ENCODE data around the gene ZG16B. TPM values are rescaled to one million over a fixed set of nuclear protein-coding genes. Genes with fewer than 3 reads are reported as not detected.

ZG16B gene
- total RNA-seq, 1 experiment from 2014 or later: not detected

DNA sequence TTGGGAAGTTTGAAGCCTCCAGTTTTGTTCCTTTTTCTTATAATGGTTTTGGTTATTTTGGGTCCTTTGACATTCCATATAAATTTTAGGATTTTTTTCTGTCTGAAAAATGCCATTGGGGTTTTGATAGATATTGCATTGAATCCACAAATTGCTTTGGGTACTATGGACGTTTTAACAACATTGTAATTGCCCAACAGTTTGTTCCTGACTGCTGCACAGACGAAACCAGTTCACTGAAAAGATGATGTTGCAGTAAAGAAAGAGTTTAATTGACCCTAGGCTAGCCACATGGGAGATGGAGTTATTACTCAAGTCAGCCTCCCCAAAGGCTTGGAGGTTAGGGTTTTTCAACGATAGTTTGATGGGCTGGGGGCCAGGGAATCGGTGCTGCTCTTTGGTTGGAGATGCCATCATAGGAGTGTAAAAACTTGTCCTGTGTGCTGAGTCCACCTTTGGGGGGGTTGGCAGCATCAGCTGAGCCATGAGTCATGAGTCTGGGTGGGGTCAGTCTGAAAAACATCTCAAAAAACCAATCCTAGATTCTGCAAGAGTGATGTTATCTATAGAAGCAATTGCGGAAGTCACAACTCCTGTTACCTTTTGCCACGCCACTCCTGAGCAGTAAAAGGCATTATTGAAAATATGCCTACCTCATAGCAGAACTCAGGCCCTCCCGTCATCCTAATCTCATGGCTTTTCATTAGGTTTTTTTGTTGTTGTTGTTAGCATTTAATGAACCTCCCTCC lies 34.5 kb upstream of the ZG16B start:
- Histone ChIP-seq H3K27me3 (ENCODE audit: control insufficient read depth, insufficient read depth, low read length) (no peaks in the 10 kb centered on the region), H3K36me3 (replicated peaks; ENCODE audit: control insufficient read depth, insufficient read depth, low read length) (no peaks in the 10 kb centered on the region), H3K4me3 (ENCODE audit: insufficient read depth, low read depth, low read length) (no peak overlapping the region)
- DNase-seq: no peak

DNA sequence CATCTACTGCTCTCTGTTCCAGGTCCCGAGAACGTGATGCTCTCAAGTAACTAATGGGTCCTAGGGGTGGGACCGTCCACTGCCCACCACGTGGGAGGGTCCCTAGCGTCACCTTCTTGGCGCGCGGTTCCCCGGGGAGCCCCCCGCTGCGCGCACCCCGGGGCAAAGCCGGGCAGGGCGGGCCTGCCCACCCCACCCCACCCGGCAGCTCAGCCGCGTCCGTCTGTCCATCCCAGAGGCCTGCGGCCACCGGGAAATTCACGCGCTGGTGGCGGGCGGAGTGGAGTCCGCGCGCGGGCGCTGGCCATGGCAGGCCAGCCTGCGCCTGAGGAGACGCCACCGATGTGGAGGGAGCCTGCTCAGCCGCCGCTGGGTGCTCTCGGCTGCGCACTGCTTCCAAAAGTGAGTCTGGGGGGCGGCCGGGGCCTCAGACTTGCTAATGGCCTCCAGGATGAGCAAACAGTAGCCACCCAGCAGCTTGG lies 31.3 kb upstream of the ZG16B start:
- Histone ChIP-seq H3K27me3 (ENCODE audit: control insufficient read depth, insufficient read depth, low read length) (no peaks in the 10 kb centered on the region), H3K36me3 (replicated peaks; ENCODE audit: control insufficient read depth, insufficient read depth, low read length) (no peaks in the 10 kb centered on the region), H3K4me3 (ENCODE audit: insufficient read depth, low read depth, low read length) (no peak overlapping the region)
- DNase-seq: no peak

DNA sequence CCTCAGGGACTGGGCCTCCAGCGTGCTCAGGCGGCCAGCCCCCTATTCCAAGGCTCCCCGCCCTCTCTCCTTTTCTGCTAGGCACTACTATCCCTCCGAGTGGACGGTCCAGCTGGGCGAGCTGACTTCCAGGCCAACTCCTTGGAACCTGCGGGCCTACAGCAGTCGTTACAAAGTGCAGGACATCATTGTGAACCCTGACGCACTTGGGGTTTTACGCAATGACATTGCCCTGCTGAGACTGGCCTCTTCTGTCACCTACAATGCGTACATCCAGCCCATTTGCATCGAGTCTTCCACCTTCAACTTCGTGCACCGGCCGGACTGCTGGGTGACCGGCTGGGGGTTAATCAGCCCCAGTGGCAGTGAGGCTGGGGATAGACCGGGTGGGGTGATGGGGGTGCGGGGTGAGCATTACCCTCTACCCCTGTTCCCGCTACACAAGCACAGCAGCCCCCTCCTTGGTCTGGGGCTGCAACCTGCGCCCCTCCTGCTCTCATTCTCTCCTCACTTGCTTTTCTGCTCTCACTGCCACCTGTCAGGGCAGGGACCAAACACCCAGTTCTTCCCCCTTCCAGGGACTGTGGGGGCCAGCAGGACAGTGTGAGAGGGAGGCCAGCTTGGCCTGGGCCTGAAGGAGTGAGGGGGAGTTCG lies 30.8 kb upstream of the ZG16B start:
- no peak overlapping the region for H3K4me3 ChIP-seq (ENCODE audit: insufficient read depth, low read depth, low read length)
- peak; percentile 34 for DNase-seq
- H3K36me3 ChIP-seq (replicated peaks; ENCODE audit: control insufficient read depth, insufficient read depth, low read length): no peaks in the 10 kb centered on the region
- no peaks in the 10 kb centered on the region for H3K27me3 ChIP-seq (ENCODE audit: control insufficient read depth, insufficient read depth, low read length)

DNA sequence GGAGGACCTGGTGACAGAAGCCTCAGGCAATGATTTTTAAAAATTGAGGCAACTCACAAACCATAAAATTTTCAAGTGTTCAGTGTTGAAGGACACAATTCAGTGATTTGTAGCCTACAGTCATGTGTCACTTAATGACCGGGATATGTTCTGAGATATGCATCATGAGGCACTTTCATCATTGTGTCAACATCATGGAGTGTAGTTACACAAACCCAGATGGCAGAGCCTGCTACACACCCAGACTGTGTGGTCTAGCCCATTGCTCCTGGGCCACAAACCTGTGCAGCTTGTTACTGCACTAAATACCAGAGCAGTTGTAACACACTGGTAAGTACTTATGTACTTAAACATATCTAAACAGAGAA lies 30.3 kb upstream of the ZG16B start:
- H3K27me3 ChIP-seq (ENCODE audit: control insufficient read depth, insufficient read depth, low read length): no peaks in the 10 kb centered on the region
- no peak for DNase-seq
- no peak overlapping the region for H3K4me3 ChIP-seq (ENCODE audit: insufficient read depth, low read depth, low read length)
- H3K36me3 ChIP-seq (replicated peaks; ENCODE audit: control insufficient read depth, insufficient read depth, low read length): no peaks in the 10 kb centered on the region

DNA sequence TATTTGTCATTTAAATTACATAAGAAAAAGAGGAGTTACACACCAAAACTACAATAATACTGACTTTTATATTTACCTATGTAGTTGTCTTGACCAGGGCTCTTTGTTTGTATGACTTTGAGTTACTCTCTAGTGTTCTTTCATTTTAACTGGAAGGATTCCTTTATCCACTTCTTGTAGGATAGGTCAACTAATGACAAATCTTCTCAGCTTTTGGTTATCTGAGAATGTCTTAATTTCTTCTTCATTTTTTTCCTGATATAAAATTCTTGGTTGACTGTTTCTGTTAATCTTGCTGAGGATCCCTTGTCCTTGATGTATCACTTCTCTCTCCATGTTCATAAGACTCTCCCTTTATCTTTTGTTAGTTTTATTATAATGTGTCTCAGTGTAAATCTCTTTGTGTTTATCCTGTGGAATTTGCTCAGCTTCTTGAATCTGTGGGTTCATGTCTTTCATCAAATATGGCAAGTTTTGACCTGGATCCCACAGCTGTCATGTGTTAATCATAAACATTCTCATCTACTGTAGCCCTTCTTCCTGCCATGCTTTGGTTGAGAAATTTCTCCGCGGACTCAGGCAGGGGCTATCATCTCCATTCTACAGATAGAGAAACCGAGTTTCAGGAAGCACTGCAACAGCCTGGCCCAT lies 26.4 kb upstream of the ZG16B start:
- no peaks in the 10 kb centered on the region for H3K27me3 ChIP-seq (ENCODE audit: control insufficient read depth, insufficient read depth, low read length)
- H3K36me3 ChIP-seq (replicated peaks; ENCODE audit: control insufficient read depth, insufficient read depth, low read length): no peaks in the 10 kb centered on the region
- no peak for DNase-seq
- no peak overlapping the region for H3K4me3 ChIP-seq (ENCODE audit: insufficient read depth, low read depth, low read length)

DNA sequence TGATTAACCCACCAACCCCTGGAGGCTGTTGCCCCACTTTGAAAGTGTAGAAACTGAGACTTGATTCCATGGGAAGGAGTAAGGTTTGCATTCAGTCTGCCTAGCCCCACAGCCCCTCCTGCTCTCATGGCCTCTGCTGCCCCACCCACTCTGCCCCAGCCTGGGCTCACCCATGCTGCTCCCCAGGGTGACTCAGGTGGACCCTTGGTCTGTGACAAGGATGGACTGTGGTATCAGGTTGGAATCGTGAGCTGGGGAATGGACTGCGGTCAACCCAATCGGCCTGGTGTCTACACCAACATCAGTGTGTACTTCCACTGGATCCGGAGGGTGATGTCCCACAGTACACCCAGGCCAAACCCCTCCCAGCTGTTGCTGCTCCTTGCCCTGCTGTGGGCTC lies 25.4 kb upstream of the ZG16B start:
- H3K36me3 ChIP-seq (replicated peaks; ENCODE audit: control insufficient read depth, insufficient read depth, low read length): no peaks in the 10 kb centered on the region
- H3K27me3 ChIP-seq (ENCODE audit: control insufficient read depth, insufficient read depth, low read length): no peaks in the 10 kb centered on the region
- H3K4me3 ChIP-seq (ENCODE audit: insufficient read depth, low read depth, low read length): no peak overlapping the region
- DNase-seq: no peak

DNA sequence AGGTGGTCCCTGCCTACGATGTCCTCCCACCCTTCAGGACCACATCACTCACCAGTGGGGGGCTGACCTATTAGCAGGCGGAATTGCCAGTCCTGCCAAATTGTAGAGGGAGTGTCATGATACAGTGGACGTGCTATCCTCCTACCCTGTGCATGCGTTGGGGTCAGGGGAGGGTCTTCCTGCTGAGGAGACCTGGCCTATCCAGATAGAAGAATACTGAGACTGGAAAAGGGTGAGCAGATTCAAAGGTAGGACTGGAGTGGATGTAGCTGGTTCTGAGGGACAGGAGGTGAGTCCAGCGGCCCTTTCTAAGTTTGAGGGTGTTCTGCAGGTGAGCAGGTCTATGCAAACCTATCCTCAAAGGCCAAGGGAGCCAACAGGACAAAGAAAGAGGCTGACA lies 23.8 kb upstream of the ZG16B start:
- no peak overlapping the region for H3K4me3 ChIP-seq (ENCODE audit: insufficient read depth, low read depth, low read length)
- no peak for DNase-seq

DNA sequence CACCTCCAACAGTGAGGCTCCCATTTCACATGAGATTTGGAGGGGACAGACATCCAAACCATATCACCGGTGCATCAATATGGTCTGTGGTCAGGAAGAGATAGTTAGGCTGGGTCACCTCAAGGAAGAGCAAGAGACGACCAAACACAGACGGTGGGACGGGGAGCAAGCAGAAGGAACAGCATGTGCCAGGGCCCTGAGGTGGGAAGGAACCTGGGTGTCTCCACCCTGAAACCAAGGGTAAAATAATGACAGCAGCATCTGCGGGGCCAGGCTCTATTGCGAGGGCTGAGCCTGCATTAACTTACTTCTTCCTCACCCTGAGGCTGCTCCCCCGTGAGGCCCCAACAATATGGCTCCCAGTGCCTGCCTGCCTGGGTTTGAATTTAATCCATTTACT lies 21.9 kb upstream of the ZG16B start:
- no peak for DNase-seq
- Histone ChIP-seq H3K4me3 (ENCODE audit: insufficient read depth, low read depth, low read length) (no peak overlapping the region), H3K27me3 (ENCODE audit: control insufficient read depth, insufficient read depth, low read length) (no peaks in the 10 kb centered on the region; the same call in 1 of the 2 replicates), H3K36me3 (replicated peaks; ENCODE audit: control insufficient read depth, insufficient read depth, low read length) (no peaks in the 10 kb centered on the region)

More for the DNA sequence above, 23.8 kb upstream of the ZG16B start:
- no peaks in the 10 kb centered on the region for H3K27me3 ChIP-seq (ENCODE audit: control insufficient read depth, insufficient read depth, low read length)
- no peaks in the 10 kb centered on the region for H3K36me3 ChIP-seq (replicated peaks; ENCODE audit: control insufficient read depth, insufficient read depth, low read length)

DNA sequence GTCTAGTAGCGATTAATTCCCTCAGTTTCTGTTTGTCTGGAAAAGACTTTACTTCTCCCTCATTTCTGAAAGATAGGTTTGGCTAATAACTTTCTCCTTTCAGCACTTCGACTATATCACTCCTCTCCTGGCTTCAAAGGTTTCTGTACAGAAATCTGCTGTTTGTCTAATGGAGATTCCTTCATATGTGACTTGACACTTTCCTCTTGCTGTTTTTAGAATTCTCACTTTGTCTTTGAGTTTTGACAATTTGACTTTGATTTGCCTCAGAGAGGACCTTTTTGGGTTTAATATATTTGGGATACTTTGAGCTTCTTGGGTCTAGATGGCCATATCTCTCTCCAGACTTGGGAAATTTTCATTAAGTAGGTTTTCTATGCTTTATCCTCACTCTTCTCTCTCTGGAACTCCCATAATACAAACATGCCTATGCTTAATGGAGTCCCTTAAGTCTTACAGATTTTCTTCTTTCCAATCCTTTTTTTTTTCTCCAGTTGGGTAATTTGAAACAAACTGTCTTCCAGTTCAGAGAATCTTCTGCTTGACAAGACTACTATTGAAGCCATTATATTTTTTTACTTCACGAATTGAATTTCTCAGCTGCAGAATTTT lies 20.8 kb upstream of the ZG16B start:
- DNase-seq: no peak
- no peaks in the 10 kb centered on the region; the same call in 1 of the 2 replicates for H3K27me3 ChIP-seq (ENCODE audit: control insufficient read depth, insufficient read depth, low read length)
- no peak overlapping the region for H3K4me3 ChIP-seq (ENCODE audit: insufficient read depth, low read depth, low read length)
- H3K36me3 ChIP-seq (replicated peaks; ENCODE audit: control insufficient read depth, insufficient read depth, low read length): no peaks in the 10 kb centered on the region

DNA sequence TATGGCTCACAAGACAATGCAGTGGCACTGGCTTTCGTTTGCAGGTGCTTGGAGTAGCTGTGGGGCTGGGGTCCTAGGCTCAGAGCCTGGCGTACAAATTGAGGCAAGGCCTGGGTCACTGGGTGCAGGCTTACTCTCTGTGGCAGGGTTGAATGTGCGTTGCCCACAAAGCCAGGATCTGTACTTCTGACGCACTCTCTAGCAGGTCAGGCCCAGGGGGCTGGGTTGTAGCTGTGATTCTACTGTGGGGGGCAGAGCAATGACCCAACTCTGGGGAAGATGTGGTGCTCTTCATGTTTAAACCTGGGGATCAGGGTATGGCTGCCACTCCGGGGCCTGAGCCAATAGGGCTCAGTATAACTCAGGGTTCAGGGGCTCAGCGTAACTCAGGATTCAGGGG lies 19.5 kb upstream of the ZG16B start:
- Histone ChIP-seq H3K4me3 (ENCODE audit: insufficient read depth, low read depth, low read length) (no peak overlapping the region), H3K27me3 (ENCODE audit: control insufficient read depth, insufficient read depth, low read length) (no peaks in the 10 kb centered on the region; the same call in 1 of the 2 replicates), H3K36me3 (replicated peaks; ENCODE audit: control insufficient read depth, insufficient read depth, low read length) (no peaks in the 10 kb centered on the region)
- DNase-seq: no peak

DNA sequence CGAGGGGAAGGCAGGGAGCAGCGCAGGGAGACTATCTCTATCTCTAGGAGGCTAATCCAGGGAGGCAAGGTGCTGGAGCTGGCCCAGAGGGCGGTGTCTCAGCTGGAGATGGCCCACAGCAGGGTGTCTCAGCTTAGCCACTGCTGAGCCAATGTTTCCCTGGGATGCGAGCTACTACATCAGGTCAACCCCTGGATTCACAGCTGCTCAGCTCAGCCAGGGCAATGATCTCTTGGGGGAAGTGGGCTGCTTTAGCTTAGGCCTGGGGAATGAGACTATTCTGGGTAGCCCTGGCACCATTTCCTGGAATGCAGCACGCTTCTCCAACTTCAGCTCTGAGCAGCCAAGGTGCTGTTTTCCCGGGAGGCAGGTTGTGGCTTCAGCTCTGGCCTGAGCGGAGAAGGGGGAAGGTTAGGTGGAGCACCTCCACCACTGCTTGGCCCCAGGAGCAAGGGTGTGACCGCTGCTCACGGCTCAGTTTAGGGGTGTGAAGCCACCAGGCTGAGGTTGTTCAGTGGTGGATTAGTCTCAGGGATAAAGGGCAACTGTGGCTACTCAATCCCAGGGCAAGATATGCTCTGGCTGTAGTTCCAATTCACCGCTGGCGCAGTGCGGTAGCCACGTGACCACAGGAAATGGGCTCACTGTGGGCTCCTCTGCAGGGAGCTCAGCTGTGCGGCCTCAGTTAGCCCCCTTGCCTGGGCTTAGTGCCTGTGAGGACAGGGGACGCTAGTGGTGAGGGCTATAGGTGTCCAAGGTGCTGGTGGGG lies 18.2 kb upstream of the ZG16B start:
- H3K27me3 ChIP-seq (ENCODE audit: control insufficient read depth, insufficient read depth, low read length): no peaks in the 10 kb centered on the region; the same call in 1 of the 2 replicates
- no peaks in the 10 kb centered on the region for H3K36me3 ChIP-seq (replicated peaks; ENCODE audit: control insufficient read depth, insufficient read depth, low read length)
- DNase-seq: peak; percentile 39
- no peak overlapping the region for H3K4me3 ChIP-seq (ENCODE audit: insufficient read depth, low read depth, low read length)

DNA sequence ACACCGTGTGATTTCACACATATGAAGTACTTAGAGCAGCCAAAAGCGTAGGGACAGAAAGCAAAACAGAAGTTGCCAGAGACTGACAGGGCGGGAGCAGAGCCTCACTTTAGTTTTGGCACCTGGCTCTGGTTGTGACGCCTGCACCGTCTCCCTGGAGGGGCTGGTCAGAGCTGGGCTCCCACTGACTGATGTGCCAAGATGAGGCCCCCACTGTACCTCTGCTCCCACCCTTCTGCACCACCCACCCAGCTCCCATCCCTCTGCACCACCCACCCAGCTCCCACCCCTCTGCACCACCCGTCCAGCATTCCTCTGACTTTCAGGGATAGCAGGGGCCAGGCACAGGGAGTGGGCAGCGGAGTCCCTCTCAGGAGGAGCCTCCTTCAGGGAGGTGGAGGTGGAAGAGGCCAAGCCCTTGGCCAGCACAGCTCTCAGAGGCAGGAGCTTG lies 16.3 kb upstream of the ZG16B start:
- peak; percentile 37 for DNase-seq
- Histone ChIP-seq H3K36me3 (replicated peaks; ENCODE audit: control insufficient read depth, insufficient read depth, low read length) (no peaks in the 10 kb centered on the region), H3K4me3 (ENCODE audit: insufficient read depth, low read depth, low read length) (no peak overlapping the region), H3K27me3 (ENCODE audit: control insufficient read depth, insufficient read depth, low read length) (no peaks in the 10 kb centered on the region; the same call in 1 of the 2 replicates)

DNA sequence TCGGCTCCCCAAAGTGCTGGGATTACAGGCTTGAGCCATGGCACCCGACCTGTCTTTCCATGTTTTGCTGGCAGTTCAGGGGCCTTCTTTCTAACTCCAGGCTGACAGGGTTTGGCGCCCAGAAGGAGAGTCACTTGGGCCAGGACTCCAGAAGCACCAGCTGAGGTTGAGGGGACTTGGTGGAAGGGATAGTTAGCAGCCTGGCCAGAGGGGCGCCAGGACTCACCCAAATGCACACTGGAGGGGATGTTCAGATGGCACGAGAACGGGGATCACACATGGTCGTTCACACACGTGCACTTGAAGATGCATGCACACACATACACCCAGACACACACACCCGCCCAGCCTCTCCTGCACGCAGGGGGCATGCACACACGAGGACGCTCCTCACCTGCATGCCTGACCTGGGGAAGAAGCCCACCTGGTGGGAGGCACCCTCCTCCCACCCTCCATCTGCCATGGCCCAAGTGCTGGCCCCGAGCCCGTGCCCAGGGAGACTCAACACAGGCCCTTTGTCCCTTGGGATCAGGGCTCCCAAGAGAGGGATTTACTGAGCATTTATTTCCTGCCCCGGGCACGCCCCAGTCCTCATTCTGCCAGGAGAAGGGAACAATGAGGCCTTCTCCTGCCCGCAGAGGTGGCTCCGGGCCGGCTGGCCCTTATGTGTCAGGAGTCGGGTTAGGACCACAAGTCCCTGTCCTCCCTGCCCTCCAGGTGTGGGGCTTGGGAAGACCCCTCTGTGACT lies 15.4 kb upstream of the ZG16B start:
- H3K27me3 ChIP-seq (ENCODE audit: control insufficient read depth, insufficient read depth, low read length): no peaks in the 10 kb centered on the region; the same call in 1 of the 2 replicates
- H3K36me3 ChIP-seq (replicated peaks; ENCODE audit: control insufficient read depth, insufficient read depth, low read length): no peaks in the 10 kb centered on the region
- DNase-seq: peak; percentile 36
- H3K4me3 ChIP-seq (ENCODE audit: insufficient read depth, low read depth, low read length): no peak overlapping the region
